SKM-1 treated with dmso at 0.1 percent for 144 hours (cell line): ENCODE results near the gene ART1.
"Not testable (repeated sequence)": the region's sequence is repeated elsewhere in the genome, so short reads cannot be mapped to it uniquely, and the experiment has no call there.

Experiments used
- DNase-seq: peaks from one replicate; lab custom pipeline; 2025; ENCODE audit not compliant: unreplicated experiment; lab: John Stamatoyannopoulos, UW

The ART1 gene, protein sequence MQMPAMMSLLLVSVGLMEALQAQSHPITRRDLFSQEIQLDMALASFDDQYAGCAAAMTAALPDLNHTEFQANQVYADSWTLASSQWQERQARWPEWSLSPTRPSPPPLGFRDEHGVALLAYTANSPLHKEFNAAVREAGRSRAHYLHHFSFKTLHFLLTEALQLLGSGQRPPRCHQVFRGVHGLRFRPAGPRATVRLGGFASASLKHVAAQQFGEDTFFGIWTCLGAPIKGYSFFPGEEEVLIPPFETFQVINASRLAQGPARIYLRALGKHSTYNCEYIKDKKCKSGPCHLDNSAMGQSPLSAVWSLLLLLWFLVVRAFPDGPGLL

DNA sequence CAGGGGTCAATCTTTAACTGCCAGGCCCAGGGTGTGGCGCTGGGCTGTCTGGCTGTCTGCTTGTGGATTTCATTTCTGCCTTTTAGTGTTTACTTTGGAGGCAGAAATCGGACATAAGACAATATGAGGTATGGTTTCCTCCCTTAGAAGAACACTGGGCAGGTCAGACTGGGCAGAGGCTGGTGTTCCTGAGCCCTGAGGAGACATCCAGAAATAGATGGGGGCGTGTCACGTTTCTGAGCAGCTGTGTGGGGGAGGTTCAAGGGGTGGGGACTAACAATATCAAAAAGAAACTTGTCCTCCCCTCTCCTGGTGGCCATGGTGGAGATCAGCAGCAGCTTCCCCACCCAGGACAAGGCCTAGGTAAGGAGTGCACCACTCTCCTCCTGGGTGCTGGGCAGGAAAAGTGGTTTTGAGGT, at the start of gene ART1:
ART1 (plus strand) TSS at position 312 of the 419 bp plus-strand sequence. CDS start 14,086 bp downstream, outside the sequence.
- DNase-seq = no peak

GRCh38 chr11:3597743-3598142, 47.2 kb upstream of the ART1 start:
- DNase-seq = not testable (repeated sequence)

GRCh38 chr11:3600201-3600600, 44.7 kb upstream of the ART1 start:
- DNase-seq = not testable (repeated sequence)

DNA sequence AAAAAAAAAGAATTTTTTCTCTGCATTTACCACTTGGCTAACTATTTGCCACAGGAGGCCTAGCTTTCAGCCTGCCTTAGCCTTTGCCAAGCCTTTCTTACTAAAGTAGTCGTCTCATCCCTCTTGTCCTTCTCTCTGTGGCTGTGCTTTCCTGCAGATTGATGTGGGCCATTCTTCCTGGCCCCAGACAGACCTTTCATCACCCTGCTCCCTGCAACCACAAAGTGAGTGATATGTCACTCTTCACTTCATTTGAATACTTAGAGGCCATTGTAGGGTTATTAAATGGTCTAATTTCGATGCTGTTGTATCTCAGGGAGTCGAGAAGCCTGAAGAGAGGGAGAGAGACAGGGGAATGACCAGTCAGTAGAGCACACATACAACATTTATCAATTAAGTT, 40.8 kb upstream of the ART1 start:
- no peak for DNase-seq

GRCh38 chr11:3605283-3605662, 39.7 kb upstream of the ART1 start:
- no peak for DNase-seq

DNA sequence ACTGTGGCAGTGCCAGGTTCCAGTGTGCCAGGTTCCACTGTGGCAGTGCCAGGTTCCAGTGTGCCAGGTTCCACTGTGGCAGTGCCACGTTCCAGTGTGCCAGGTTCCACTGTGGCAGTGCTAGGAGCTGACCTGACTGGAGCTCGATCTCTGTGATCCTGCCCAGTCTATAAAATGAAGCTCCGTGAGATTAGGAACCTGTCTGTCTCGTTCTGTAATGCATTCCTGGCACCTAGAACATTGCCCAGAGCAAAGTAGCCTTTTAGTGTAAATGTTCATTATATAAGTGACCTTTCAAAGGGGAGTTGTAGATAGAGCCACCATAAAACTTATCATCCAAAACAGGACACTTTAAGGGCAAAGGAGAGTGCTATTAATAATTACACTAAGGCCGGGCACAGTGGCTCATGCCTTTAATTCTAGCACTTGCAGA, 39.1 kb upstream of the ART1 start:
- DNase-seq = no peak

- peak; percentile 48 for DNase-seq
Measured at GRCh38 chr11:3609416-3610265, 35.3 kb upstream of the ART1 start.

- no peak for DNase-seq
Measured at GRCh38 chr11:3610846-3611245, 34.1 kb upstream of the ART1 start.

DNA sequence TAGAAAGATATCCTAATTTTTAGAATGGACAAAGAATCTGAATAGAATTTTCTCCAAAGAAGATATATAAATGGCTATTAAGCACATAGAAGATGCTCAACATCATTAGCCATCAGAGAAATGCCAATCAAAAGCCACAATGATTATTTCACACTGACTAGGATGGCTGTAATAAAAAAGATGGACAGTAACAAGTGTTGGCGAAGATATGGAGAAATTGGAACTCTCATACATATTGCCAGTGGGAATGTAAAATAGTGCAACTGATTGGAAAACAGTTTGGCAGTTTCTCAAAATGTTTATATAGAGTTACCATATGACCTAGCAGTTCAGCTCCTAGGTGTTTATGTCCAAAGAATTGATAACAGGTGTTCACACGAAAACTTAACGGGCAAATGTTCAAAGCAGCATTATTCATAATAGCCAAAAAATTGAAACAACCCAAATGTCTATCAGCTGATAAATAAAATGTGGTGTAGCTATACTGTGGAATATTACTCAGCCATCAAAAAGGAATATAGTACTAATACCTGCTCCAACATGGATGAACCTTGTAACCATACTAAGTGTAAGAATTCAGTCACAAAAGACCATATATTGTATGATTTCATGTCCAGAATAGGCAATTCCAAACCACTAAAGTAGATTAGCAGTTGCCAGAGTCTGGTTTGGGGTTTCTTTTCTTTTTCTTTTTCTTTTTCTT, 32.8 kb upstream of the ART1 start:
- DNase-seq = no peak

DNA sequence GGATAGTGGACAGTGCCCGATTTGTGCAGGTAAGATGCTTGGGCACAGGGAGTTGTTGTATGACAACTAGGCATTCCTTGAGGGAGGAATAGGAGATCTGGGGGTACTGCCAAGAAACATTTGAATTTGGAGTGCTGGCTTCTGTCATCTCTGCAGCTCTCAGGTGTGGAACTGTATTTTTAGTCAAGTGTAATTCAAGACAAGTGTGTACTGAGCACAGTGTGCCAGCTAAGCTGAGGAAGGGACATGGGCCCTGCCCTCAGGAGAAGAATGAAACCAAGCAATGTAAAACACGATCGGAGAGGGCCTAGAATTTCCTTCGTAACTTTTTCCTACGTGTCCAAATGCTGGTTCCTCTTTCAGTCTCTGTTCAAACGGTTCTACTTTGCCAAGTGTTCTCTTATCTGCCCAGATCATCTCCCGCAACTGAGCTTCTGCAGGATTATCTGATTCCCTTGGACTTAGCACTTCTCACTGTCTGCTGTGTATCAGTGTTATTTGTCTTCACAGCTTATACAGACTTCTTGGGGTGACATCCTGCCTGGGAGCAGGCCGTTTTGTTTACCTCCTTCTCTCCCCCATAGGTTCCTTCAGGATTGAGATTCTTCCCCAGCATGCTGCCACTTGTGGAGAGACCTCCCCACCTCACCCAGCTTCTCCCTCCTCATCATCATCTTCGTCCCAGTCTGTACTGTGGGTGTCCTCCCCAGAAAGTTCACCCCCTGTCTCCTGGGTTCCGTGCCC, 30.8 kb upstream of the ART1 start:
- peak; percentile 70 for DNase-seq

DNA sequence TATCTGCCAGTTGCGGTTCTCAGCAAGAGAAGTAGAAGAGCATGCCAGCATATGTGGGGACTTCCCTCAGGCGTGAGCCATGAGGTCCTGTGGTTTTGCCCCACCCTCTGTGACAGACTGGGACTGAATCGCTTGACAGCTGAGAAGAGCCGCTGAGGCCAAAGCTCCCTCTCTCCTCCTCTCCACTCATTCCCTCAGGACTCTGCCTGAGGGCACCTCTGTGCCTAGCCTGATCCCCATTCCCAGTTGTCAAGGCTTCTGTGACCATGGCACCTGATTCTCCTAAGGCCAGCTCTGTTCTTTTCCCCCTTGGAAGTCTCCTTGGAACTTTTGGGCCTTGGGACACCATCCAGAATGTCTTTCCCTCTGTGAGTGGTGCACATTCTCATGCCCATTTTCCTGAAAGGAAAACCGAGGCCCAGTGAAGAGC, 30.2 kb upstream of the ART1 start:
- DNase-seq = peak; percentile 70

GRCh38 chr11:3615998-3616397, 28.9 kb upstream of the ART1 start:
- no peak for DNase-seq

GRCh38 chr11:3616721-3617460, 28.0 kb upstream of the ART1 start:
- DNase-seq = no peak

- DNase-seq = no peak
Measured at GRCh38 chr11:3617990-3618389, 26.9 kb upstream of the ART1 start.

GRCh38 chr11:3622521-3622920, 22.4 kb upstream of the ART1 start:
- DNase-seq = no peak

GRCh38 chr11:3623121-3623520, 21.8 kb upstream of the ART1 start:
- peak; percentile 30 for DNase-seq

GRCh38 chr11:3623767-3624458, 21.0 kb upstream of the ART1 start:
- no peak for DNase-seq

GRCh38 chr11:3626250-3626960, 18.5 kb upstream of the ART1 start:
- DNase-seq = peak; percentile 58

GRCh38 chr11:3627291-3627690, 17.6 kb upstream of the ART1 start:
- no peak for DNase-seq
